IMR-90 (cell line): ENCODE measurements around the gene CAPN7. TPM values are rescaled to one million over a fixed set of nuclear protein-coding genes. Genes with fewer than 3 reads are reported as not detected.

Source experiments
- ATAC-seq: fragments of 200-7000 bp; cut with Tn5 transposase; 2 replicates; pipeline ENCODE4 v1.9.1; 2020; ENCODE audit warnings: low read depth, mild to moderate bottlenecking, moderate library complexity
- BruUV-seq: library from RNA; stranded (reverse); fragments of 400-500 nt; replicated peaks from 2 replicates; lab custom pipeline; 2021; lab: Mats Ljungman, UMichigan
- CTCF ChIA-PET: fragments of 300-600 bp; formaldehyde crosslinking; extraction: SDS; loops from one replicate; lab custom pipeline; 2021; ENCODE audit warnings: antibody characterized with exemption; lab: Yijun Ruan, JAX
- POLR2A ChIA-PET: fragments of 300-600 bp; sonication (Branson Sonifier 250); formaldehyde crosslinking; loops from one replicate; lab custom pipeline; 2022; ENCODE audit warnings: antibody characterized with exemption; ENCODE audit not compliant: unreplicated experiment; lab: Charles Lee
- DNase-seq: peaks from one replicate; pipeline ENCODE4 v3.0.0; 2013
- H2AFZ ChIP-seq: replicated peaks from 2 replicates; pipeline ENCODE3; 2013; ENCODE audit warnings: low read length, mild to moderate bottlenecking; ENCODE audit not compliant: poor library complexity
- H2AK5ac ChIP-seq: 2 replicates; pipeline ENCODE4 v1.6.1; 2013; ENCODE audit warnings: low read depth, low read length, inconsistent platforms
- H2AK9ac ChIP-seq: replicated peaks from 2 replicates; pipeline ENCODE3; 2013; ENCODE audit warnings: mild to moderate bottlenecking, low read depth, low read length, moderate library complexity; ENCODE audit not compliant: poor library complexity
- H2BK120ac ChIP-seq: 2 replicates; pipeline ENCODE4 v1.6.1; 2013; ENCODE audit warnings: low read depth, low read length, inconsistent platforms
- H2BK15ac ChIP-seq: 3 replicates; pipeline ENCODE4 v1.6.1; 2013; ENCODE audit warnings: low read depth, low read length, inconsistent platforms
- H2BK20ac ChIP-seq: 2 replicates; pipeline ENCODE4 v1.6.1; 2013; ENCODE audit warnings: low read depth, mild to moderate bottlenecking, inconsistent platforms, low read length, moderate library complexity
- H2BK5ac ChIP-seq: 2 replicates; pipeline ENCODE4 v1.6.1; 2013; ENCODE audit warnings: mild to moderate bottlenecking, low read depth, low read length, inconsistent platforms; ENCODE audit not compliant: poor library complexity, severe bottlenecking
- H3K14ac ChIP-seq: replicated peaks from 2 replicates; pipeline ENCODE4 v1.6.1; 2013; ENCODE audit warnings: low read depth, low read length, inconsistent platforms
- H3K18ac ChIP-seq: 2 replicates; pipeline ENCODE4 v1.6.1; 2013; ENCODE audit warnings: low read depth, low read length, control low read depth
- H3K23ac ChIP-seq: 2 replicates; pipeline ENCODE4 v1.6.1; 2013; ENCODE audit warnings: low read depth, low read length, inconsistent platforms
- H3K27ac ChIP-seq: 2 replicates; pipeline ENCODE4 v1.5.1; 2013; ENCODE audit warnings: mild to moderate bottlenecking, control low read depth, low read length; ENCODE audit not compliant: insufficient read depth
- H3K27me3 ChIP-seq: 2 replicates; pipeline ENCODE4 v1.6.1; 2013; ENCODE audit warnings: low read length; ENCODE audit not compliant: control insufficient read depth, insufficient read depth
- H3K36me3 ChIP-seq: 2 replicates; pipeline ENCODE4 v1.6.1; 2013; ENCODE audit warnings: low read length, mixed read lengths; ENCODE audit not compliant: control insufficient read depth, insufficient read depth
- H3K4ac ChIP-seq: 2 replicates; pipeline ENCODE4 v1.6.1; 2013; ENCODE audit warnings: low read depth, low read length, inconsistent platforms
- H3K4me1 ChIP-seq: 2 replicates; pipeline ENCODE4 v1.6.1; 2013; ENCODE audit warnings: low read length, mixed read lengths; ENCODE audit not compliant: control insufficient read depth, insufficient read depth
- H3K4me2 ChIP-seq: 2 replicates; pipeline ENCODE4 v1.6.1; 2013; ENCODE audit warnings: low read depth, mild to moderate bottlenecking, control low read depth, low read length, moderate library complexity
- H3K4me3 ChIP-seq: 2 replicates; pipeline ENCODE4 v1.5.1; 2013; ENCODE audit warnings: low read depth, mild to moderate bottlenecking, control low read depth, low read length, moderate library complexity; ENCODE audit not compliant: insufficient read depth
- H3K56ac ChIP-seq: 2 replicates; pipeline ENCODE4 v1.6.1; 2013; ENCODE audit warnings: low read length, inconsistent platforms; ENCODE audit not compliant: insufficient read depth; ENCODE audit errors: extremely low read depth
- H3K79me1 ChIP-seq, 2 experiments: 2 replicates each; pipeline ENCODE4 v1.6.1; 2013; ENCODE audit warnings: low read length in 2 of 2, inconsistent platforms in 1 of 2, low read depth in 1 of 2
- H3K9ac ChIP-seq: 2 replicates; pipeline ENCODE4 v1.6.1; 2013; ENCODE audit warnings: low read depth, low read length, control low read depth
- H3K9me1 ChIP-seq: 2 replicates; pipeline ENCODE4 v1.6.1; 2013; ENCODE audit warnings: low read length, inconsistent platforms; ENCODE audit not compliant: insufficient read depth
- H3K9me3 ChIP-seq: 2 replicates; pipeline ENCODE4 v1.6.1; 2013; ENCODE audit warnings: low read length; ENCODE audit not compliant: control insufficient read depth, insufficient read depth
- H4K20me1 ChIP-seq: 2 replicates; pipeline ENCODE4 v1.6.1; 2013; ENCODE audit warnings: low read length, inconsistent platforms; ENCODE audit not compliant: insufficient read depth
- H4K5ac ChIP-seq: 2 replicates; pipeline ENCODE4 v1.6.1; 2013; ENCODE audit warnings: mild to moderate bottlenecking, low read depth, low read length, control low read depth
- H4K8ac ChIP-seq, 2 experiments: 2 replicates each; pipeline ENCODE4 v1.6.1; 2013; ENCODE audit warnings: low read depth in 2 of 2, low read length in 2 of 2, control low read depth in 1 of 2, inconsistent platforms in 1 of 2
- H4K91ac ChIP-seq: 2 replicates; pipeline ENCODE4 v1.6.1; 2013; ENCODE audit warnings: low read depth, low read length, inconsistent platforms; ENCODE audit not compliant: insufficient read depth
- CEBPB ChIP-seq: IDR thresholded peaks from 2 replicates; pipeline ENCODE4 v1.6.1; 2012; ENCODE audit warnings: low read depth, low read length, improper control_type of control experiment
- FOS ChIP-seq: fragments of 150-350 bp; IDR thresholded peaks from 2 replicates; pipeline ENCODE4 v1.6.1; 2016; ENCODE audit warnings: low read depth, low read length
- MAFK ChIP-seq: IDR thresholded peaks from 2 replicates; pipeline ENCODE4 v1.6.1; 2012; ENCODE audit warnings: low read depth, low read length, improper control_type of control experiment
- RCOR1 ChIP-seq: IDR thresholded peaks from 2 replicates; pipeline ENCODE4 v1.6.1; 2012; ENCODE audit warnings: mild to moderate bottlenecking, low read length, improper control_type of control experiment; ENCODE audit not compliant: insufficient replicate concordance
- RFX5 ChIP-seq: IDR thresholded peaks from 2 replicates; pipeline ENCODE4 v1.8.0; 2012; ENCODE audit warnings: low read depth, mild to moderate bottlenecking, low read length, moderate library complexity
- SMC3 ChIP-seq: fragments of 150-350 bp; IDR thresholded peaks from 2 replicates; pipeline ENCODE4 v1.6.1; 2016; ENCODE audit warnings: low read depth, mild to moderate bottlenecking, antibody characterized with exemption, low read length, moderate library complexity
- WGBS, 2 experiments: methylation state at CpG; one replicate each; pipeline versions ENCODE4 v1.1.5 to v1.1.7; 2013; ENCODE audit warnings: missing lambda C conversion rate in 2 of 2; ENCODE audit not compliant: insufficient read length in 1 of 2; ENCODE audit errors: extremely low coverage in 2 of 2; 5-methylcytosine and 5-hydroxymethylcytosine counted together
- dilution Hi-C: fragments of 300-500 bp; cut with HindIII; formaldehyde crosslinking; loops from one replicate; pipeline ENCODE4 v1.14.3; 2018; ENCODE audit warnings: low sequenced_read_pairs; ENCODE audit not compliant: unreplicated experiment
- in situ Hi-C: fragments of 300-500 bp; cut with MboI; formaldehyde crosslinking; loops from 3 replicates; pipeline ENCODE4 v1.14.3; 2019; ENCODE audit warnings: low sequenced_read_pairs, inconsistent platforms, mixed read lengths
- intact Hi-C: fragments of 100-400 bp; cut with micrococcal nuclease; formaldehyde crosslinking; loops from 2 replicates; pipeline ENCODE4 v1.10.0; 2022
- polyA plus RNA-seq, 3 experiments: library from polyadenylated mRNA; depleted of rRNA; stranded (reverse); fragments of >200 nt; gene quantifications; 2 replicates each; pipeline ENCODE4 v1.2.3, GENCODE V29; 2012; ENCODE audit warnings: low replicate concordance in 1 of 3
- total RNA-seq: library from RNA; depleted of rRNA; stranded (reverse); fragments of >200 nt; gene quantifications from 2 replicates; pipeline ENCODE4 v1.2.3, GENCODE V29; 2012
- TF ChIP-seq, protein P1 (sequence below): fragments of 150-350 bp; IDR thresholded peaks from 2 replicates; pipeline ENCODE4 v1.6.1; 2016; ENCODE audit warnings: low read depth, mild to moderate bottlenecking, low read length, moderate library complexity, borderline replicate concordance
- TF ChIP-seq, protein P2 (sequence below): conservative IDR thresholded peaks from 2 replicates; pipeline ENCODE4 v1.5.1; 2012; ENCODE audit warnings: mild to moderate bottlenecking, low read depth, low read length, improper control_type of control experiment

Gene CAPN7
- total and polyA plus RNA-seq, 2 of the 4 experiments (the other 2 are of a cell fraction): 14.5 to 21.3 TPM

DNA sequence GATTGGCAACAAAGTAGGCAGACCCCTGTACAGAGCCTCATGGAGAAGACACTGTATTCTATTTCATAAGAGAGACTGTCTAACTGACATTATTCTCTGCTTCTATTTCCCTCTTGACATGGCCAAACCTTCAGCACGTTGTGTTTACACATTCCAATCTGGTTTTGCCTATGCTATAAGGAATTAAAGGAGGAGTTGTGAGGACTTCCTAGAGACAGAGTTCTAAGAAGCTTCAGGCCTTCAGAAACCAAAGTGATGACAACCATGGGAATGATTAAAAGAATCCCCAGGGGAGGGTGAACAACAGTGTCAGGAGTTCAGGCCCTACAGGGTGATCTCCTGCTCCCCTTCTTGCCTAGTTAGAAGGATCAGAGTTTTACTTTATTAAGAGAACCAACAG lies 44.9 kb upstream of the CAPN7 start:
- Histone ChIP-seq H2AK9ac (no peak overlapping the region), H4K8ac (no peak overlapping the region), H3K79me1 (no peaks in the 10 kb centered on the region), H3K4me3 (no peak overlapping the region), H3K27me3 (peaks cover 6% of the 10 kb centered on the region), H4K20me1 (no peaks in the 10 kb centered on the region), H3K9ac (no peak overlapping the region), H3K56ac (no peak overlapping the region), H2AFZ (no peak overlapping the region), H3K4ac (no peak overlapping the region), H3K23ac (no peak overlapping the region), H3K36me3 (no peaks in the 10 kb centered on the region), H4K5ac (no peak overlapping the region), H3K18ac (no peak overlapping the region), H2BK120ac (no peak overlapping the region), H4K91ac (no peak overlapping the region), H2AK5ac (no peak overlapping the region), H3K14ac (no peak overlapping the region), H3K4me1 (no peaks in the 10 kb centered on the region), H2BK5ac (no peak overlapping the region), H3K4me2 (no peak overlapping the region), H3K9me3 (no peaks in the 10 kb centered on the region), H2BK20ac (no peak overlapping the region), H3K9me1 (no peaks in the 10 kb centered on the region), H2BK15ac (no peak overlapping the region), H3K27ac (no peak overlapping the region)
- ATAC-seq: peak; percentile 68
- dilution Hi-C loops (no loop called here), intact Hi-C loops (no loop called here), in situ Hi-C loops (no loop called here)
- BruUV-seq: no TSS peak
- CTCF ChIA-PET: interaction anchor here (0.8 to 1.0 kb wide), 2 partner anchors 10 to 170 kb away, joined by 3 read pairs; no protein-coding TSS in a partner anchor
- POLR2A ChIA-PET: no interaction called here
- peak; percentile 7 for DNase-seq
- TF ChIP-seq MAFK: no peak
- TF ChIP-seq RCOR1: no peak
- TF ChIP-seq FOS: no peak
- TF ChIP-seq CEBPB: no peak
- no peak for TF ChIP-seq SMC3
- no peak for TF ChIP-seq RFX5
- TF ChIP-seq, protein P1, sequence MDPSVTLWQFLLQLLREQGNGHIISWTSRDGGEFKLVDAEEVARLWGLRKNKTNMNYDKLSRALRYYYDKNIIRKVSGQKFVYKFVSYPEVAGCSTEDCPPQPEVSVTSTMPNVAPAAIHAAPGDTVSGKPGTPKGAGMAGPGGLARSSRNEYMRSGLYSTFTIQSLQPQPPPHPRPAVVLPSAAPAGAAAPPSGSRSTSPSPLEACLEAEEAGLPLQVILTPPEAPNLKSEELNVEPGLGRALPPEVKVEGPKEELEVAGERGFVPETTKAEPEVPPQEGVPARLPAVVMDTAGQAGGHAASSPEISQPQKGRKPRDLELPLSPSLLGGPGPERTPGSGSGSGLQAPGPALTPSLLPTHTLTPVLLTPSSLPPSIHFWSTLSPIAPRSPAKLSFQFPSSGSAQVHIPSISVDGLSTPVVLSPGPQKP: no peak
- TF ChIP-seq, protein P2, sequence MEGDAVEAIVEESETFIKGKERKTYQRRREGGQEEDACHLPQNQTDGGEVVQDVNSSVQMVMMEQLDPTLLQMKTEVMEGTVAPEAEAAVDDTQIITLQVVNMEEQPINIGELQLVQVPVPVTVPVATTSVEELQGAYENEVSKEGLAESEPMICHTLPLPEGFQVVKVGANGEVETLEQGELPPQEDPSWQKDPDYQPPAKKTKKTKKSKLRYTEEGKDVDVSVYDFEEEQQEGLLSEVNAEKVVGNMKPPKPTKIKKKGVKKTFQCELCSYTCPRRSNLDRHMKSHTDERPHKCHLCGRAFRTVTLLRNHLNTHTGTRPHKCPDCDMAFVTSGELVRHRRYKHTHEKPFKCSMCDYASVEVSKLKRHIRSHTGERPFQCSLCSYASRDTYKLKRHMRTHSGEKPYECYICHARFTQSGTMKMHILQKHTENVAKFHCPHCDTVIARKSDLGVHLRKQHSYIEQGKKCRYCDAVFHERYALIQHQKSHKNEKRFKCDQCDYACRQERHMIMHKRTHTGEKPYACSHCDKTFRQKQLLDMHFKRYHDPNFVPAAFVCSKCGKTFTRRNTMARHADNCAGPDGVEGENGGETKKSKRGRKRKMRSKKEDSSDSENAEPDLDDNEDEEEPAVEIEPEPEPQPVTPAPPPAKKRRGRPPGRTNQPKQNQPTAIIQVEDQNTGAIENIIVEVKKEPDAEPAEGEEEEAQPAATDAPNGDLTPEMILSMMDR: no peak
- WGBS, 2 experiments: no CpG with 5 or more reads among the region's 1 CpG
